H1 (cell line): ENCODE data around the gene MIF. TPM values are rescaled to one million over a fixed set of nuclear protein-coding genes. Genes with fewer than 3 reads are reported as not detected.

Experiments
- CTCF ChIA-PET: fragments of 300-600 bp; sonication (Branson Sonifier 250); formaldehyde crosslinking; loops from one replicate; lab custom pipeline; 2021; ENCODE audit not compliant: partially characterized antibody; lab: Charles Lee
- POLR2A ChIA-PET: fragments of 300-600 bp; sonication (Branson Sonifier 250); formaldehyde crosslinking; loops from one replicate; lab custom pipeline; 2021; ENCODE audit warnings: inconsistent platforms; ENCODE audit not compliant: partially characterized antibody; lab: Charles Lee
- DNase-seq, 2 experiments: peaks; one replicate each; pipeline versions ENCODE4 v3.0.0 to v3.0.0-alpha.2; 2010 to 2022; ENCODE audit warnings: low spot score in 2 of 2, low read depth in 1 of 2, mixed read lengths in 1 of 2
- FAIRE-seq: peaks from 2 replicates; lab custom pipeline; 2011; peaks lifted over from hg19 to GRCh38; lab: Jason Lieb, UNC
- H2AFZ ChIP-seq: 2 replicates; pipeline ENCODE4 v1.8.1; 2012; ENCODE audit warnings: low read length, inconsistent platforms
- H2AK5ac ChIP-seq: 2 replicates; pipeline ENCODE4 v1.6.1; 2013; ENCODE audit warnings: low read depth, low read length
- H2BK120ac ChIP-seq: replicated peaks from 2 replicates; pipeline ENCODE3; 2013; ENCODE audit warnings: low read depth, low read length, inconsistent platforms
- H2BK12ac ChIP-seq: 2 replicates; pipeline ENCODE4 v1.6.1; 2013; ENCODE audit warnings: low read depth, low read length
- H2BK15ac ChIP-seq: 2 replicates; pipeline ENCODE4 v1.6.1; 2013; ENCODE audit warnings: low read length
- H2BK20ac ChIP-seq: 2 replicates; pipeline ENCODE4 v1.6.1; 2013; ENCODE audit warnings: low read length
- H2BK5ac ChIP-seq: 2 replicates; pipeline ENCODE4 v1.6.1; 2013; ENCODE audit warnings: low read depth, low read length
- H3K14ac ChIP-seq: 2 replicates; pipeline ENCODE4 v1.6.1; 2013; ENCODE audit warnings: inconsistent platforms; ENCODE audit not compliant: insufficient read length
- H3K18ac ChIP-seq: 2 replicates; pipeline ENCODE4 v1.6.1; 2013; ENCODE audit warnings: low read length; ENCODE audit errors: extremely low read depth
- H3K23ac ChIP-seq: 2 replicates; pipeline ENCODE4 v1.6.1; 2013; ENCODE audit warnings: inconsistent platforms; ENCODE audit not compliant: insufficient read length
- H3K23me2 ChIP-seq: 2 replicates; pipeline ENCODE4 v1.6.1; 2013; ENCODE audit warnings: low read depth, low read length
- H3K27ac ChIP-seq: 2 replicates; pipeline ENCODE4 v1.6.1; 2011; ENCODE audit warnings: low read depth, low read length, inconsistent platforms
- H3K27me3 ChIP-seq, 4 experiments: replicated peaks in 1 of 4; 1 replicate in 1 of 4; 2 replicates in 3 of 4; pipeline versions ENCODE4 v1.6.1 to v1.8.1; 2011 to 2013; ENCODE audit warnings: low read length in 3 of 4, mild to moderate bottlenecking in 3 of 4, inconsistent platforms in 2 of 4, mixed read lengths in 2 of 4, moderate library complexity in 1 of 4; ENCODE audit not compliant: control insufficient read depth in 3 of 4, insufficient read depth in 3 of 4; ENCODE audit errors: extremely low read depth in 1 of 4
- H3K36me3 ChIP-seq, 4 experiments: 2 replicates each; pipeline versions ENCODE4 v1.6.1 to v1.8.1; 2011 to 2013; ENCODE audit warnings: mild to moderate bottlenecking in 4 of 4, low read length in 3 of 4, moderate library complexity in 2 of 4, control low read depth in 1 of 4, inconsistent platforms in 1 of 4; ENCODE audit not compliant: insufficient read depth in 4 of 4, control insufficient read depth in 2 of 4
- H3K4ac ChIP-seq: replicated peaks from 2 replicates; pipeline ENCODE3; 2013; ENCODE audit warnings: low read length, low read depth, mixed read lengths, inconsistent platforms; ENCODE audit not compliant: insufficient read length
- H3K4me1 ChIP-seq, 4 experiments: replicated peaks in 1 of 4; 1 replicate in 1 of 4; 2 replicates in 3 of 4; pipeline versions ENCODE4 v1.6.1 to v1.8.1; 2011 to 2013; ENCODE audit warnings: low read length in 3 of 4, inconsistent platforms in 2 of 4, mixed read lengths in 1 of 4; ENCODE audit not compliant: insufficient read depth in 4 of 4, control insufficient read depth in 3 of 4
- H3K4me2 ChIP-seq, 2 experiments: 2 replicates each; pipeline versions ENCODE4 v1.6.1 to v1.8.1; 2011 to 2013; ENCODE audit warnings: low read depth in 2 of 2, low read length in 2 of 2, control low read depth in 1 of 2, inconsistent platforms in 1 of 2, mild to moderate bottlenecking in 1 of 2; ENCODE audit not compliant: insufficient read depth in 1 of 2
- H3K4me3 ChIP-seq, 4 experiments: fragments of 200-600, 300-600 bp in 1 of 4; sonication (generic), shearing (Covaris generic), sonication (Bioruptor Twin) in 1 of 4; 2 replicates each; pipeline versions ENCODE4 v1.5.1 to v1.8.1; 2011 to 2016; ENCODE audit warnings: low read length in 4 of 4, low read depth in 3 of 4, control low read depth in 2 of 4, inconsistent platforms in 2 of 4, mild to moderate bottlenecking in 2 of 4, mixed read lengths in 1 of 4, moderate library complexity in 1 of 4; ENCODE audit not compliant: insufficient read depth in 2 of 4; ENCODE audit errors: extremely low read depth in 1 of 4
- H3K56ac ChIP-seq: replicated peaks from 2 replicates; pipeline ENCODE3; 2013; ENCODE audit warnings: low read depth, mild to moderate bottlenecking, mixed read lengths, low read length, inconsistent platforms; ENCODE audit not compliant: insufficient read length
- H3K79me1 ChIP-seq: 2 replicates; pipeline ENCODE4 v1.6.1; 2013; ENCODE audit warnings: low read depth, low read length, control low read depth
- H3K79me2 ChIP-seq, 2 experiments: 2 replicates each; pipeline versions ENCODE4 v1.6.1 to v1.8.1; 2012 to 2013; ENCODE audit warnings: low read length in 2 of 2, mild to moderate bottlenecking in 2 of 2, inconsistent platforms in 1 of 2; ENCODE audit not compliant: insufficient read depth in 2 of 2, control insufficient read depth in 1 of 2
- H3K9ac ChIP-seq, 4 experiments: replicated peaks in 1 of 4; 1 replicate in 1 of 4; 2 replicates in 3 of 4; pipeline versions ENCODE4 v1.6.1 to v1.8.1; 2011 to 2013; ENCODE audit warnings: low read depth in 3 of 4, low read length in 3 of 4, control low read depth in 2 of 4, mild to moderate bottlenecking in 2 of 4, moderate library complexity in 2 of 4, inconsistent platforms in 1 of 4; ENCODE audit errors: extremely low read depth in 1 of 4
- H3K9me3 ChIP-seq, 2 experiments: 2 replicates each; pipeline versions ENCODE4 v1.6.1 to v1.8.1; 2012 to 2013; ENCODE audit warnings: mild to moderate bottlenecking in 2 of 2, moderate library complexity in 2 of 2, control low read depth in 1 of 2, inconsistent platforms in 1 of 2, low read depth in 1 of 2, low read length in 1 of 2, mixed read lengths in 1 of 2; ENCODE audit not compliant: insufficient read depth in 2 of 2
- H4K20me1 ChIP-seq, 2 experiments: replicated peaks in 1 of 2; 2 replicates each; pipeline versions ENCODE3 to v1.8.1; 2011 to 2013; ENCODE audit warnings: inconsistent platforms in 2 of 2, low read length in 2 of 2, mild to moderate bottlenecking in 1 of 2; ENCODE audit not compliant: insufficient read depth in 2 of 2, control insufficient read depth in 1 of 2
- H4K5ac ChIP-seq: 2 replicates; pipeline ENCODE4 v1.6.1; 2013; ENCODE audit warnings: low read length, low read depth, mixed read lengths, inconsistent platforms; ENCODE audit not compliant: insufficient read length
- H4K8ac ChIP-seq: 2 replicates; pipeline ENCODE4 v1.8.0; 2013; ENCODE audit warnings: mild to moderate bottlenecking, moderate library complexity, low read length, inconsistent platforms; ENCODE audit not compliant: insufficient read depth; ENCODE audit errors: extremely low read depth
- H4K91ac ChIP-seq: replicated peaks from 2 replicates; pipeline ENCODE3; 2013; ENCODE audit warnings: low read length, mixed read lengths, inconsistent platforms; ENCODE audit not compliant: insufficient read length
- BCL11A ChIP-seq, 2 experiments: IDR thresholded peaks; one replicate each; pipeline ENCODE4 v1.6.1; 2011; ENCODE audit warnings: low read depth in 2 of 2, low read length in 2 of 2, mild to moderate bottlenecking in 2 of 2
- HDAC6 ChIP-seq: IDR thresholded peaks from one replicate; pipeline ENCODE4 v1.7.1; 2012; ENCODE audit warnings: low read depth, mild to moderate bottlenecking, inconsistent platforms, low read length, moderate library complexity
- JUN ChIP-seq: IDR thresholded peaks from 2 replicates; pipeline ENCODE4 v1.6.1; 2011; ENCODE audit warnings: low read depth, mild to moderate bottlenecking, improper control_type of control experiment, low read length
- KDM1A ChIP-seq: fragments of 200-600, 300-600 bp; sonication (generic); IDR thresholded peaks from 2 replicates; pipeline ENCODE4 v1.7.1; 2016; ENCODE audit warnings: mild to moderate bottlenecking, low read length, borderline replicate concordance
- NANOG ChIP-seq: IDR thresholded peaks from 2 replicates; pipeline ENCODE4 v1.6.1; 2011; ENCODE audit warnings: low read length, low read depth, mild to moderate bottlenecking, inconsistent platforms; ENCODE audit not compliant: insufficient read depth, poor library complexity, severe bottlenecking
- RAD21 ChIP-seq, 2 experiments: IDR thresholded peaks in 1 of 2; conservative IDR thresholded peaks in 1 of 2; 2 replicates each; pipeline ENCODE4 v1.6.1; 2011; ENCODE audit warnings: low read depth in 2 of 2, low read length in 2 of 2, improper control_type of control experiment in 1 of 2, inconsistent platforms in 1 of 2, mild to moderate bottlenecking in 1 of 2, moderate library complexity in 1 of 2
- RXRA ChIP-seq: IDR thresholded peaks from 2 replicates; pipeline ENCODE4 v1.6.1; 2011; ENCODE audit warnings: low read depth, mild to moderate bottlenecking, low read length, moderate library complexity; ENCODE audit not compliant: insufficient read depth
- SIX5 ChIP-seq: IDR thresholded peaks from 2 replicates; pipeline ENCODE4 v1.6.1; 2011; ENCODE audit warnings: mild to moderate bottlenecking, low read depth, low read length
- SRF ChIP-seq: IDR thresholded peaks from 2 replicates; pipeline ENCODE4 v1.6.1; 2011; ENCODE audit warnings: mild to moderate bottlenecking, low read depth, low read length, moderate library complexity
- whole genome bisulfite sequencing, 2 experiments: shearing (Covaris generic) in 1 of 2; methylation state at CpG; one replicate each; pipeline versions ENCODE4 v1.1.6 to v1.1.7; 2013 to 2015; ENCODE audit warnings: low lambda C conversion rate in 2 of 2, mixed read lengths in 2 of 2, inconsistent platforms in 1 of 2, low coverage in 1 of 2, missing lambda C conversion rate in 1 of 2; ENCODE audit not compliant: insufficient replicate concordance in 2 of 2, insufficient coverage in 1 of 2, insufficient read length in 1 of 2; ENCODE audit errors: extremely low coverage in 1 of 2, missing lambda C conversion rate in 1 of 2; 5-methylcytosine and 5-hydroxymethylcytosine counted together
- polyA plus RNA-seq, 7 experiments: library from polyadenylated mRNA; depleted of rRNA in 3 of 7; stranded (reverse) in 5 of 7; unstranded in 2 of 7; fragments of >200 nt in 5 of 7; fragments of 200-250 nt in 2 of 7; gene quantifications; 1 replicate in 5 of 7; 2 replicates in 1 of 7; 4 replicates in 1 of 7; pipeline versions ENCODE4 v1.2.1 to v1.2.3, GENCODE V29; 2011 to 2013; ENCODE audit warnings: missing spikeins in 2 of 7, mixed read lengths in 2 of 7
- total RNA-seq: library from RNA; stranded (reverse); fragmentation: NEBNext Ultra II Directional; extraction: Animal tissue kit (Norgen Biotek cat#: 25700); gene quantifications from 2 replicates; pipeline ENCODE4 v1.2.1, GENCODE V29; 2021

MIF gene
- total and polyA plus RNA-seq, 2 of the 8 experiments (the other 6 are each of a cell fraction or from before 2014, with no cell fraction given), result 1,082 to 1,870 TPM

GRCh38 chr22:23846081-23846469 is 48.1 kb upstream of the MIF start:
- Histone ChIP-seq H4K8ac (no peak overlapping the region), H3K23me2 (no peaks in the 10 kb centered on the region; the same call in 1 of the 2 replicates)
- TF ChIP-seq BCL11A (IDR thresholded peaks at IDR 0.05; ENCODE audit: low read depth in 2 of 2, low read length in 2 of 2) (no peak), RAD21 (IDR thresholded peaks at IDR 0.05 in 1 of 2, conservative IDR thresholded peaks at IDR 0.05 in 1 of 2; ENCODE audit: low read depth in 2 of 2, low read length in 2 of 2) (no peak), NANOG (no peak), RXRA (no peak), KDM1A (peak; percentile 88; the same call in 1 of the 2 replicates), SIX5 (no peak), SRF (no peak), HDAC6 (no peak), JUN (no peak)
- TF ChIP-seq, all 59 proteins: peak for 1
- H3K56ac ChIP-seq, result no peak overlapping the region
- 94% methylated on average over 7 of the region's 7 CpGs; no CpG with 5 or more reads in 1 of the 2 experiments for WGBS, 2 experiments
- H3K4ac ChIP-seq, result no peak overlapping the region
- no peaks in the 10 kb centered on the region for H4K20me1 ChIP-seq
- no peak overlapping the region for H3K14ac ChIP-seq
- H3K18ac ChIP-seq, result peak overlapping the region; percentile 83; the same call in 1 of the 2 replicates
- H2AFZ ChIP-seq, result no peak overlapping the region; the same call in 1 of the 2 replicates
- no peak overlapping the region for H3K9ac ChIP-seq
- H2BK15ac ChIP-seq, result peak overlapping the region; percentile 81; the same call in 1 of the 2 replicates
- no peak overlapping the region for H4K5ac ChIP-seq
- no peaks in the 10 kb centered on the region for H3K36me3 ChIP-seq
- FAIRE-seq (no peak), DNase-seq (no peak)
- H2BK5ac ChIP-seq, result peak overlapping the region; percentile 78; the same call in 1 of the 2 replicates
- no peak overlapping the region for H3K4me3 ChIP-seq
- no peak overlapping the region for H3K23ac ChIP-seq
- no peak overlapping the region for H3K27ac ChIP-seq
- H3K9me3 ChIP-seq, result no peaks in the 10 kb centered on the region
- H3K4me2 ChIP-seq, result no peak overlapping the region
- H4K91ac ChIP-seq, result peak overlapping the region; percentile 31
- H3K79me1 ChIP-seq, result no peaks in the 10 kb centered on the region
- H3K79me2 ChIP-seq, result no peaks in the 10 kb centered on the region
- H2BK12ac ChIP-seq, result peak overlapping the region; percentile 78; the same call in 1 of the 2 replicates
- peak overlapping the region; percentile 56; the same call in 1 of the 2 replicates for H2AK5ac ChIP-seq
- H3K27me3 ChIP-seq, result peaks cover 0 to 5% (median 1%) of the 10 kb centered on the region in 4 experiments; a peak in 3 of 7 replicates
- ChIA-PET CTCF (interaction anchor here (0.6 to 3.3 kb wide), 10 partner anchors 9 to 512 kb away, joined by 3 to 11 read pairs (median 3); partner anchors contain the start of gene SLC2A11), POLR2A (interaction anchor here (0.6 to 5.6 kb wide), 10 partner anchors 8 to 79 kb away, joined by 3 to 37 read pairs (median 3); partner anchors contain the start of genes MIF, SLC2A11 and SMARCB1)
- H3K4me1 ChIP-seq, result peaks cover 0 to 33% (median 25%) of the 10 kb centered on the region in 4 experiments; a peak in 6 of 7 replicates
- H2BK20ac ChIP-seq, result peak overlapping the region; percentile 96
- H2BK120ac ChIP-seq, result peak overlapping the region; percentile 11
